GM21529 (cell line): ENCODE data around the gene PIP4P1.
"Not testable (repeated sequence)": the region's sequence is repeated elsewhere in the genome, so short reads cannot be mapped to it uniquely, and the experiment has no call there.

Experiments
- ATAC-seq: cut with Tn5 transposase; IDR thresholded peaks from one replicate; pipeline ENCODE4 v1.9.1; 2021; ENCODE audit not compliant: unreplicated experiment

PIP4P1 gene

GRCh38 chr14:20477211-20477876 lies 16.1 kb upstream of the PIP4P1 start:
- ATAC-seq, result no peak

- ATAC-seq, result no peak
Observed at GRCh38 chr14:20476776-20477175, 15.5 kb upstream of the PIP4P1 start.

GRCh38 chr14:20472536-20473169 lies 11.4 kb upstream of the PIP4P1 start:
- ATAC-seq, result no peak

- ATAC-seq, result no peak
Observed at GRCh38 chr14:20470603-20470901, 9.3 kb upstream of the PIP4P1 start.

- ATAC-seq, result peak; percentile 33
Observed at GRCh38 chr14:20469890-20470602, 8.8 kb upstream of the PIP4P1 start.

GRCh38 chr14:20469242-20469889 lies 8.1 kb upstream of the PIP4P1 start, which contains the start of gene PNP:
Gene PNP, plus strand, starts transcription at chr14:20469406. Its CDS starts 119 bp downstream, at chr14:20469525.
- ATAC-seq, result peak; percentile 95

GRCh38 chr14:20468764-20469241 lies 7.6 kb upstream of the PIP4P1 start:
- ATAC-seq, result no peak

GRCh38 chr14:20460458-20461224 lies 593 bp downstream of the PIP4P1 start:
- ATAC-seq, result peak; percentile 2

- ATAC-seq, result no peak
Observed at GRCh38 chr14:20458031-20458789, 3.0 kb downstream of the PIP4P1 start.

GRCh38 chr14:20456971-20457370 lies 4.3 kb downstream of the PIP4P1 start:
- no peak for ATAC-seq

GRCh38 chr14:20455355-20456300 lies 5.6 kb downstream of the PIP4P1 start:
- ATAC-seq, result peak; percentile 40

- ATAC-seq, result peak; percentile 84
Observed at GRCh38 chr14:20454516-20455354, 6.5 kb downstream of the PIP4P1 start, which contains the start of the genes APEX1 and OSGEP. Gene APEX1, plus strand, starts transcription at chr14:20455226. Its CDS starts 420 bp downstream, at chr14:20455646. Gene OSGEP, minus strand, starts transcription at chr14:20454812. Its CDS starts 129 bp downstream, at chr14:20454683.

- ATAC-seq, result not testable (repeated sequence)
Observed at GRCh38 chr14:20452831-20453230, 8.4 kb downstream of the PIP4P1 start.

GRCh38 chr14:20446889-20447288 lies 14.3 kb downstream of the PIP4P1 start:
- ATAC-seq, result no peak

GRCh38 chr14:20443650-20444049 lies 17.6 kb downstream of the PIP4P1 start:
- ATAC-seq, result not testable (repeated sequence)

GRCh38 chr14:20441461-20441860 lies 19.8 kb downstream of the PIP4P1 start:
- ATAC-seq, result no peak

GRCh38 chr14:20440882-20441281 lies 20.4 kb downstream of the PIP4P1 start:
- no peak for ATAC-seq

GRCh38 chr14:20440465-20440864 lies 20.8 kb downstream of the PIP4P1 start:
- no peak for ATAC-seq
